NT2/D1 (cell line): ENCODE measurements around the gene FERD3L.

Source experiments
- DNase-seq: peaks from one replicate; pipeline ENCODE4 v3.0.0-alpha.2; 2011; ENCODE audit warnings: low read depth, low spot score
- H3K27me3 ChIP-seq: 2 replicates; pipeline ENCODE4 v1.6.0; 2011; ENCODE audit warnings: mild to moderate bottlenecking; ENCODE audit not compliant: insufficient read length, insufficient read depth
- H3K36me3 ChIP-seq: 2 replicates; pipeline ENCODE4 v1.6.1; 2011; ENCODE audit warnings: mild to moderate bottlenecking, low read length, mixed read lengths; ENCODE audit not compliant: insufficient read depth, insufficient read length
- H3K4me1 ChIP-seq: 2 replicates; pipeline ENCODE4 v1.5.1; 2011; ENCODE audit not compliant: insufficient read depth, insufficient read length
- H3K4me3 ChIP-seq: 2 replicates; pipeline ENCODE4 v1.5.1; 2011; ENCODE audit warnings: low read depth; ENCODE audit not compliant: insufficient read length
- H3K9ac ChIP-seq: 2 replicates; pipeline ENCODE4 v1.6.0; 2011; ENCODE audit warnings: low read depth; ENCODE audit not compliant: insufficient read length
- H3K9me3 ChIP-seq: 2 replicates; pipeline ENCODE4 v1.5.1; 2011; ENCODE audit warnings: mild to moderate bottlenecking, low read length; ENCODE audit not compliant: insufficient read depth
- SUZ12 ChIP-seq: IDR thresholded peaks from 2 replicates; pipeline ENCODE4 v1.6.1; 2011; ENCODE audit not compliant: insufficient read length, insufficient read depth; ENCODE audit errors: extremely low read depth
- YY1 ChIP-seq: IDR thresholded peaks from 2 replicates; pipeline ENCODE4 v1.6.1; 2011; ENCODE audit not compliant: insufficient read length, insufficient read depth
- ZNF274 ChIP-seq: IDR thresholded peaks from 2 replicates; pipeline ENCODE4 v1.6.1; 2011; ENCODE audit warnings: mild to moderate bottlenecking, low read depth, low read length

Gene FERD3L

GRCh38 chr7:19114551-19114855, 30.7 kb downstream of the FERD3L start:
- no peaks in the 10 kb centered on the region for H3K36me3 ChIP-seq
- H3K27me3 ChIP-seq: peaks cover 93% of the 10 kb centered on the region
- H3K4me3 ChIP-seq: no peak overlapping the region
- no peak for DNase-seq
- H3K4me1 ChIP-seq: peaks cover 2% of the 10 kb centered on the region
- H3K9me3 ChIP-seq: no peaks in the 10 kb centered on the region
- TF ChIP-seq YY1 (no peak), ZNF274 (no peak), SUZ12 (no peak)
- H3K9ac ChIP-seq: no peak overlapping the region

GRCh38 chr7:19113855-19114550, 31.2 kb downstream of the FERD3L start:
- TF ChIP-seq SUZ12 (no peak), YY1 (no peak), ZNF274 (no peak)
- H3K9me3 ChIP-seq: no peaks in the 10 kb centered on the region
- H3K4me1 ChIP-seq: peaks cover 2% of the 10 kb centered on the region
- DNase-seq: no peak
- H3K36me3 ChIP-seq: no peaks in the 10 kb centered on the region
- H3K4me3 ChIP-seq: no peak overlapping the region
- no peak overlapping the region for H3K9ac ChIP-seq
- H3K27me3 ChIP-seq: peaks cover 93% of the 10 kb centered on the region

GRCh38 chr7:19113002-19113350, 32.2 kb downstream of the FERD3L start:
- H3K9me3 ChIP-seq: no peaks in the 10 kb centered on the region
- TF ChIP-seq YY1 (no peak), ZNF274 (no peak), SUZ12 (no peak)
- DNase-seq: no peak
- no peak overlapping the region for H3K4me3 ChIP-seq
- H3K9ac ChIP-seq: no peak overlapping the region
- H3K27me3 ChIP-seq: peaks cover 93% of the 10 kb centered on the region
- peaks cover 4% of the 10 kb centered on the region for H3K4me1 ChIP-seq
- no peaks in the 10 kb centered on the region for H3K36me3 ChIP-seq

- TF ChIP-seq YY1 (no peak), SUZ12 (peak; percentile 93)
- H3K4me1 ChIP-seq: peaks cover 4% of the 10 kb centered on the region
- peaks cover 94% of the 10 kb centered on the region for H3K27me3 ChIP-seq
- DNase-seq: no peak
- H3K9me3 ChIP-seq: no peaks in the 10 kb centered on the region
- no peak overlapping the region for H3K4me3 ChIP-seq
- H3K36me3 ChIP-seq: no peaks in the 10 kb centered on the region
- H3K9ac ChIP-seq: no peak overlapping the region
Measured at GRCh38 chr7:19112274-19113001, 32.8 kb downstream of the FERD3L start.

GRCh38 chr7:19111474-19112273, 33.5 kb downstream of the FERD3L start:
- DNase-seq: no peak
- Histone ChIP-seq H3K27me3 (peaks cover 100% of the 10 kb centered on the region), H3K9ac (no peak overlapping the region), H3K9me3 (no peaks in the 10 kb centered on the region), H3K4me1 (peaks cover 4% of the 10 kb centered on the region), H3K36me3 (no peaks in the 10 kb centered on the region), H3K4me3 (no peak overlapping the region)
- TF ChIP-seq ZNF274 (no peak), SUZ12 (no peak), YY1 (no peak)

GRCh38 chr7:19110776-19111175, 34.4 kb downstream of the FERD3L start:
- DNase-seq: no peak
- no peak overlapping the region for H3K4me3 ChIP-seq
- peaks cover 100% of the 10 kb centered on the region for H3K27me3 ChIP-seq
- TF ChIP-seq YY1 (no peak), ZNF274 (no peak), SUZ12 (no peak)
- peaks cover 4% of the 10 kb centered on the region for H3K4me1 ChIP-seq
- H3K9ac ChIP-seq: no peak overlapping the region
- H3K36me3 ChIP-seq: no peaks in the 10 kb centered on the region
- no peaks in the 10 kb centered on the region for H3K9me3 ChIP-seq
